Upper lobe of right lung (tissue), 1 donor: ENCODE measurements around the gene LENG8. TPM values are rescaled to one million over a fixed set of nuclear protein-coding genes. Genes with fewer than 3 reads are reported as not detected.

Experiments
- ATAC-seq: fragments of 200-7000 bp; cut with Tn5 transposase; one replicate; pipeline ENCODE4 v1.9.1; 2020; ENCODE audit warnings: mild to moderate bottlenecking, moderate library complexity
- DNase-seq: peaks from one replicate; pipeline ENCODE4 v3.0.0-alpha.2; 2020
- H3K27ac ChIP-seq: fragments of 200-600 bp; one replicate; pipeline ENCODE4 v1.8.0; 2022
- H3K27me3 ChIP-seq: fragments of 200-600 bp; one replicate; pipeline ENCODE4 v1.8.0; 2022; ENCODE audit warnings: mild to moderate bottlenecking
- H3K36me3 ChIP-seq: fragments of 200-600 bp; one replicate; pipeline ENCODE4 v1.8.0; 2022
- H3K4me1 ChIP-seq: fragments of 200-600 bp; one replicate; pipeline ENCODE4 v1.8.0; 2022
- H3K4me3 ChIP-seq: fragments of 200-600 bp; one replicate; pipeline ENCODE4 v1.8.0; 2022; ENCODE audit warnings: mild to moderate bottlenecking
- H3K9me3 ChIP-seq: fragments of 200-600 bp; one replicate; pipeline ENCODE4 v1.8.0; 2022
- CTCF ChIP-seq: fragments of 200-600 bp; IDR thresholded peaks from one replicate; pipeline ENCODE4 v1.8.0; 2022; ENCODE audit warnings: antibody characterized with exemption
- intact Hi-C: fragments of 100-400 bp; cut with DNase I; formaldehyde crosslinking; loops from one replicate; pipeline ENCODE4 v1.11.0; 2022
- total RNA-seq: library from RNA; stranded (reverse); fragmentation: NEBNext Ultra II Directional; extraction: Animal tissue kit (Norgen Biotek cat#: 25700); gene quantifications from one replicate; pipeline ENCODE4 v1.2.1, GENCODE V29; 2021
- donor health status: DM: no; HTN: yes; CAD: no; lungs with severe emphysema.

Gene LENG8
- total RNA-seq, 1 donor from 2014 or later = 191 TPM

- H3K4me1 ChIP-seq = no peaks in the 10 kb centered on the region
- peaks cover 23% of the 10 kb centered on the region for H3K27me3 ChIP-seq
- no peaks in the 10 kb centered on the region for H3K36me3 ChIP-seq
- DNase-seq = no peak
- no peak overlapping the region for H3K4me3 ChIP-seq
- no peak for TF ChIP-seq CTCF
- intact Hi-C loops = no loop called here
- no peak for ATAC-seq
- no peaks in the 10 kb centered on the region for H3K9me3 ChIP-seq
- no peak overlapping the region for H3K27ac ChIP-seq
Observed at GRCh38 chr19:54408456-54409026, 40.5 kb upstream of the LENG8 start.

- DNase-seq = no peak
- Histone ChIP-seq H3K9me3 (no peaks in the 10 kb centered on the region), H3K4me1 (no peaks in the 10 kb centered on the region), H3K36me3 (no peaks in the 10 kb centered on the region), H3K4me3 (no peak overlapping the region), H3K27me3 (peaks cover 42% of the 10 kb centered on the region), H3K27ac (no peak overlapping the region)
- no peak for ATAC-seq
- intact Hi-C loops = no loop called here
- no peak for TF ChIP-seq CTCF
Observed at GRCh38 chr19:54411033-54411432, 38.0 kb upstream of the LENG8 start.

GRCh38 chr19:54412877-54413276 lies 36.1 kb upstream of the LENG8 start:
- H3K9me3 ChIP-seq = no peaks in the 10 kb centered on the region
- ATAC-seq (no peak), DNase-seq (no peak)
- no peak overlapping the region for H3K27ac ChIP-seq
- H3K27me3 ChIP-seq = peaks cover 59% of the 10 kb centered on the region
- TF ChIP-seq CTCF = no peak
- no peaks in the 10 kb centered on the region for H3K4me1 ChIP-seq
- no peak overlapping the region for H3K4me3 ChIP-seq
- H3K36me3 ChIP-seq = no peaks in the 10 kb centered on the region
- intact Hi-C loops = no loop called here

- intact Hi-C loops = no loop called here
Observed at GRCh38 chr19:54414156-54414555, 34.8 kb upstream of the LENG8 start.

GRCh38 chr19:54415208-54415900 lies 33.6 kb upstream of the LENG8 start, which contains the start of gene TTYH1:
Gene TTYH1, plus strand, starts transcription at chr19:54415464. Its CDS starts 89 bp downstream, at chr19:54415553.
- H3K9me3 ChIP-seq = no peaks in the 10 kb centered on the region
- peaks cover 72% of the 10 kb centered on the region for H3K27me3 ChIP-seq
- ATAC-seq (no peak), DNase-seq (no peak)
- intact Hi-C loops = no loop called here
- H3K36me3 ChIP-seq = no peaks in the 10 kb centered on the region
- no peaks in the 10 kb centered on the region for H3K4me1 ChIP-seq
- H3K4me3 ChIP-seq = no peak within 1 kb of the TSS
- peak; percentile 23 for TF ChIP-seq CTCF
- H3K27ac ChIP-seq = no peak within 1 kb of the TSS

More at GRCh38 chr19:54414156-54414555, 34.8 kb upstream of the LENG8 start:
- Histone ChIP-seq H3K27me3 (peaks cover 68% of the 10 kb centered on the region), H3K27ac (no peak overlapping the region), H3K36me3 (no peaks in the 10 kb centered on the region), H3K4me1 (no peaks in the 10 kb centered on the region), H3K4me3 (no peak overlapping the region), H3K9me3 (no peaks in the 10 kb centered on the region)
- no peak for ATAC-seq
- DNase-seq = no peak
- no peak for TF ChIP-seq CTCF
